ENCODE measurements around the gene ANKRD44. TPM values are rescaled to one million over a fixed set of nuclear protein-coding genes. Genes with fewer than 3 reads are reported as not detected.

The ANKRD44 gene
- total RNA-seq, 1 experiment from 2014 or later = 2.4 TPM

- no peak overlapping the region for H3K4me3 ChIP-seq (ENCODE audit: low read length)
- H3K79me2 ChIP-seq (ENCODE audit: low read length) = no peaks in the 10 kb centered on the region
- H4K20me1 ChIP-seq (ENCODE audit: low read length) = no peaks in the 10 kb centered on the region
- POLR2A ChIA-PET (ENCODE audit: unreplicated experiment) = no interaction called here
- no peaks in the 10 kb centered on the region for H3K9me2 ChIP-seq (replicated peaks; ENCODE audit: low read length)
- H3K27me3 ChIP-seq (ENCODE audit: low read length) = no peaks in the 10 kb centered on the region
- intact Hi-C loops (cut with micrococcal nuclease) = no loop called here
- H3F3A ChIP-seq (ENCODE audit: low read length, unreplicated experiment) = no peaks in the 10 kb centered on the region
- no peak for DNase-seq
- no peak for ATAC-seq
- CTCF ChIA-PET = no interaction called here
- H3K4me1 ChIP-seq (ENCODE audit: insufficient read depth, low read length) = no peaks in the 10 kb centered on the region
- H3K9me3 ChIP-seq (ENCODE audit: low read length) = no peaks in the 10 kb centered on the region
- H3K36me3 ChIP-seq (ENCODE audit: low read depth, low read length) = no peaks in the 10 kb centered on the region
- TF ChIP-seq EZH2phosphoT487 (IDR thresholded peaks at IDR 0.05; ENCODE audit: borderline replicate concordance, low read length) (no peak), EZH2 (IDR thresholded peaks at IDR 0.05; ENCODE audit: low read length, unreplicated experiment) (no peak)
- TF ChIP-seq, protein P1, sequence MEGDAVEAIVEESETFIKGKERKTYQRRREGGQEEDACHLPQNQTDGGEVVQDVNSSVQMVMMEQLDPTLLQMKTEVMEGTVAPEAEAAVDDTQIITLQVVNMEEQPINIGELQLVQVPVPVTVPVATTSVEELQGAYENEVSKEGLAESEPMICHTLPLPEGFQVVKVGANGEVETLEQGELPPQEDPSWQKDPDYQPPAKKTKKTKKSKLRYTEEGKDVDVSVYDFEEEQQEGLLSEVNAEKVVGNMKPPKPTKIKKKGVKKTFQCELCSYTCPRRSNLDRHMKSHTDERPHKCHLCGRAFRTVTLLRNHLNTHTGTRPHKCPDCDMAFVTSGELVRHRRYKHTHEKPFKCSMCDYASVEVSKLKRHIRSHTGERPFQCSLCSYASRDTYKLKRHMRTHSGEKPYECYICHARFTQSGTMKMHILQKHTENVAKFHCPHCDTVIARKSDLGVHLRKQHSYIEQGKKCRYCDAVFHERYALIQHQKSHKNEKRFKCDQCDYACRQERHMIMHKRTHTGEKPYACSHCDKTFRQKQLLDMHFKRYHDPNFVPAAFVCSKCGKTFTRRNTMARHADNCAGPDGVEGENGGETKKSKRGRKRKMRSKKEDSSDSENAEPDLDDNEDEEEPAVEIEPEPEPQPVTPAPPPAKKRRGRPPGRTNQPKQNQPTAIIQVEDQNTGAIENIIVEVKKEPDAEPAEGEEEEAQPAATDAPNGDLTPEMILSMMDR (conservative IDR thresholded peaks at IDR 0.05; ENCODE audit: low read depth, low read length) = no peak
- H3K9ac ChIP-seq (ENCODE audit: low read length) = no peak overlapping the region
- H3K27ac ChIP-seq (ENCODE audit: low read length) = no peak overlapping the region
- no TSS peak for BruUV-seq (replicated peaks)
- no peak overlapping the region for H3K4me2 ChIP-seq (ENCODE audit: low read length)
- H2AFZ ChIP-seq (ENCODE audit: low read length) = no peak overlapping the region
Observed at GRCh38 chr2:197092431-197092830, 218.1 kb downstream of the ANKRD44 start.

- no peak overlapping the region for H3K4me2 ChIP-seq (ENCODE audit: low read length)
- DNase-seq (no peak), ATAC-seq (no peak)
- no peaks in the 10 kb centered on the region for H3K27me3 ChIP-seq (ENCODE audit: low read length)
- no peaks in the 10 kb centered on the region for H3K9me3 ChIP-seq (ENCODE audit: low read length)
- H2AFZ ChIP-seq (ENCODE audit: low read length) = no peak overlapping the region
- TF ChIP-seq, protein P1 (conservative IDR thresholded peaks at IDR 0.05; ENCODE audit: low read depth, low read length) = no peak
- no peak for TF ChIP-seq EZH2 (IDR thresholded peaks at IDR 0.05; ENCODE audit: low read length, unreplicated experiment)
- TF ChIP-seq EZH2phosphoT487 (IDR thresholded peaks at IDR 0.05; ENCODE audit: borderline replicate concordance, low read length) = no peak
- no peaks in the 10 kb centered on the region for H3F3A ChIP-seq (ENCODE audit: low read length, unreplicated experiment)
- no TSS peak for BruUV-seq (replicated peaks)
- H3K9ac ChIP-seq (ENCODE audit: low read length) = no peak overlapping the region
- H3K4me3 ChIP-seq (ENCODE audit: low read length) = no peak overlapping the region
- no peaks in the 10 kb centered on the region for H3K36me3 ChIP-seq (ENCODE audit: low read depth, low read length)
- H4K20me1 ChIP-seq (ENCODE audit: low read length) = no peaks in the 10 kb centered on the region
- H3K4me1 ChIP-seq (ENCODE audit: insufficient read depth, low read length) = no peaks in the 10 kb centered on the region
- H3K9me2 ChIP-seq (replicated peaks; ENCODE audit: low read length) = no peaks in the 10 kb centered on the region
- intact Hi-C loops (cut with micrococcal nuclease) = no loop called here
- CTCF ChIA-PET = interaction anchor here (0.6 kb wide), 1 partner anchor 238 kb away, joined by 4 read pairs; no protein-coding TSS in a partner anchor
- no peaks in the 10 kb centered on the region for H3K79me2 ChIP-seq (ENCODE audit: low read length)
- no peak overlapping the region for H3K27ac ChIP-seq (ENCODE audit: low read length)
- POLR2A ChIA-PET (ENCODE audit: unreplicated experiment) = no interaction called here
Observed at GRCh38 chr2:197090742-197091367, 219.7 kb downstream of the ANKRD44 start.

DNA sequence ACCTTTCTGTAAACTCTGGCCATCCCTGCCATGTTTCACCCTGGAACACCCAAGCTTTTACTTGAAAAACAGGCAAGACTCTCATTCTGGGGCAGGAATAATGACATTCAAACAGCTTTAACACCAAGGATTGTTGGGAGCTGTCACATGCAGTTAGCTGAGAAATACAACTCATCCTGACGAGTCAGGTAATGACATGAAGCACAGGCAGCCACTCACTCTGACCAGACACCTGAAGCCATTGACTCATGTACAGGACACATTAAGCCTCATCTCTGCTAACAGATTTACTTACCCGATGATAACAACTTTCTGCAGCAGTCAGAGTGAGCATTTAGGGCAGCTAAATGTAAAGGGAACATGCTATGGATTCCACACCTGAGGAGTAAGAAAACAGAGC is 220.9 kb downstream of the ANKRD44 start:
- ATAC-seq (no peak), DNase-seq (no peak)
- Histone ChIP-seq H3K9me3 (ENCODE audit: low read length) (no peaks in the 10 kb centered on the region), H4K20me1 (ENCODE audit: low read length) (no peaks in the 10 kb centered on the region), H3F3A (ENCODE audit: low read length, unreplicated experiment) (no peaks in the 10 kb centered on the region), H3K4me3 (ENCODE audit: low read length) (no peak overlapping the region), H3K9me2 (replicated peaks; ENCODE audit: low read length) (no peaks in the 10 kb centered on the region), H3K79me2 (ENCODE audit: low read length) (no peaks in the 10 kb centered on the region), H3K27me3 (ENCODE audit: low read length) (no peaks in the 10 kb centered on the region), H3K4me2 (ENCODE audit: low read length) (no peak overlapping the region), H3K9ac (ENCODE audit: low read length) (no peak overlapping the region), H2AFZ (ENCODE audit: low read length) (no peak overlapping the region), H3K27ac (ENCODE audit: low read length) (no peak overlapping the region), H3K4me1 (ENCODE audit: insufficient read depth, low read length) (no peaks in the 10 kb centered on the region), H3K36me3 (ENCODE audit: low read depth, low read length) (no peaks in the 10 kb centered on the region)
- no peak for TF ChIP-seq EZH2phosphoT487 (IDR thresholded peaks at IDR 0.05; ENCODE audit: borderline replicate concordance, low read length)
- TF ChIP-seq, protein P1 (conservative IDR thresholded peaks at IDR 0.05; ENCODE audit: low read depth, low read length) = no peak
- no peak for TF ChIP-seq EZH2 (IDR thresholded peaks at IDR 0.05; ENCODE audit: low read length, unreplicated experiment)
- ChIA-PET POLR2A (ENCODE audit: unreplicated experiment) (no interaction called here), CTCF (no interaction called here)
- intact Hi-C loops (cut with micrococcal nuclease) = no loop called here
- no TSS peak for BruUV-seq (replicated peaks)

Measured in PC-3 (cell line).